ENCODE results near the gene TEX22. TPM values are rescaled to one million over a fixed set of nuclear protein-coding genes. Genes with fewer than 3 reads are reported as not detected.

The TEX22 gene
- total and polyA plus RNA-seq, 4 donors, result 0.18 to 2.1 (median 0.77) TPM

DNA sequence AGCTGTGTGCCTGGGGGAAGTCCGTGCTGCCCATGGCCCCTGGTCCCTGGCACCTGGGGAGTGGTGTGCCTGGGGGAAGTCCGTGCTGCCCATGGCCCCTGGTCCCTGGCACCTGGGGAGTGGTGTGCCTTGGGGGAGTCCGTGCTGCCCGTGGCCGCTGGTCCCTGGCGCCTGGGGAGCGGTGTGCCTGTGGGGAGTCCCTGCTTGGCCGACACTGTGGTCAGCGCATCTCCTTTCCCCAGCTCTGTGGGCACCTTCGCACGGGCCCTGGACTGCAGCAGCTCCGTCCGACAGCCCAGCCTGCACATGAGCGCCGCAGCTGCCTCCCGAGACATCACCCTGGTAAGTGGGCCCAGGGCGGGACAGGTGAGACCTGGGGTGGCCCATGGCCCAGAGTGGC lies 61.8 kb downstream of the TEX22 start:
- Histone ChIP-seq H3K4me1 (ENCODE audit: control insufficient read depth in 1 of 2, insufficient read depth in 2 of 2, low read length in 2 of 2) (no peaks in the 10 kb centered on the region), H3K27ac (ENCODE audit: low read depth in 1 of 2, low read length in 2 of 2) (no peak overlapping the region), H3K27me3 (ENCODE audit: control insufficient read depth in 1 of 2, insufficient read depth in 2 of 2, low read length in 1 of 2) (no peaks in the 10 kb centered on the region), H3K9me3 (ENCODE audit: control insufficient read depth, low read length) (no peaks in the 10 kb centered on the region), H3K4me3 (ENCODE audit: low read length in 2 of 2) (no peak overlapping the region), H3K36me3 (ENCODE audit: control insufficient read depth in 1 of 2, insufficient read depth in 2 of 2, low read length in 1 of 2) (peaks cover 0 to 5% of the 10 kb centered on the region in 2 donors)
- intact Hi-C loops (cut with DNase I), result no loop called here
- ATAC-seq (ENCODE audit: low FRiP score) (no peak), DNase-seq (no peak)
- WGBS, 2 donors, result 93% methylated on average over 17 of the region's 17 CpGs

DNA sequence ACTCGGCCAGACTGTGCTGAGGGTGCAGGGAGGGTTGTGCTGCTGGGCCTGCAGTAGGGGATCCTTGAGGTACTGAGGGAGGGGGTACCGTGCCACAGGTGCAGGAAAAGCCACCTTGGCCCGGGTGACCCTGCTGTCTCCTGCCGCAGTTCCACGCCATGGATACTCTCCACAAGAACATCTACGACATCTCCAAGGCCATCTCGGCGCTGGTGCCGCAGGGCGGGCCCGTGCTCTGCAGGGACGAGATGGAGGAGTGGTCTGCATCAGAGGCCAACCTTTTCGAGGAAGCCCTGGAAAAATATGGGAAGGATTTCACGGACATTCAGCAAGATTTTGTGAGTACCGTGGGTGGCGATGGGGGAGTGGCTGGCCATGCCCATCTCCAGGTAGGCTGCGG lies 62.3 kb downstream of the TEX22 start:
- ATAC-seq (ENCODE audit: low FRiP score), result no peak
- intact Hi-C loops (cut with DNase I), result no loop called here
- Histone ChIP-seq H3K27ac (ENCODE audit: low read depth in 1 of 2, low read length in 2 of 2) (no peak overlapping the region), H3K36me3 (ENCODE audit: control insufficient read depth in 1 of 2, insufficient read depth in 2 of 2, low read length in 1 of 2) (peaks cover 0 to 5% of the 10 kb centered on the region in 2 donors), H3K9me3 (ENCODE audit: control insufficient read depth, low read length) (no peaks in the 10 kb centered on the region), H3K4me3 (ENCODE audit: low read length in 2 of 2) (no peak overlapping the region), H3K4me1 (ENCODE audit: control insufficient read depth in 1 of 2, insufficient read depth in 2 of 2, low read length in 2 of 2) (no peaks in the 10 kb centered on the region), H3K27me3 (ENCODE audit: control insufficient read depth in 1 of 2, insufficient read depth in 2 of 2, low read length in 1 of 2) (no peaks in the 10 kb centered on the region)
- DNase-seq, result no peak
- WGBS, 2 donors, result 91% methylated on average over 17 of the region's 17 CpGs

DNA sequence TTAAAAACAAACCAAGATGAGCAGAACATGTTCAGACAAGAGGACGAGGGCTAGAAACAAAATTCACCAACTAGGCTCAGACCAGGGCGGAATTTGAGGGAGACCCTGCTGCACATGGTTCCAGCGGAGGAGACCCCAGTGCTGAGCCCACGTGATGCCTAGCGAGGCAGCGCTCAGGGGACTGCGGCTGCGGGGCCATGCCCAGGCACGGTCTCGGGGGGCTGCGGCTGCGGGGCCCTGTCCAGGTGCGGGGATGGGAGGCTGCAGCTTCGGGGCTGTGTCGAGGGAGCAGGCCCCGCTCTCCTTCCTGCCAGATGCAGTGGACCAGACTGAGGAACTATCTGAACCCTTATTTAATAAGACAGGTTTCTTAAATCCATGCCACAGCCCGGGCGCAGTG lies 63.6 kb downstream of the TEX22 start:
- 95 to 96% methylated on average over 17 to 18 of the region's 18 CpGs for WGBS, 2 donors
- intact Hi-C loops (cut with DNase I), result no loop called here
- DNase-seq (no peak), ATAC-seq (ENCODE audit: low FRiP score) (no peak)
- Histone ChIP-seq H3K27me3 (ENCODE audit: control insufficient read depth in 1 of 2, insufficient read depth in 2 of 2, low read length in 1 of 2) (no peaks in the 10 kb centered on the region), H3K4me1 (ENCODE audit: control insufficient read depth in 1 of 2, insufficient read depth in 2 of 2, low read length in 2 of 2) (no peaks in the 10 kb centered on the region), H3K9me3 (ENCODE audit: control insufficient read depth, low read length) (no peaks in the 10 kb centered on the region), H3K4me3 (ENCODE audit: low read length in 2 of 2) (no peak overlapping the region), H3K36me3 (ENCODE audit: control insufficient read depth in 1 of 2, insufficient read depth in 2 of 2, low read length in 1 of 2) (peaks cover 0 to 5% of the 10 kb centered on the region in 2 donors), H3K27ac (ENCODE audit: low read depth in 1 of 2, low read length in 2 of 2) (no peak overlapping the region)

Other genes starting within 250 kb of the TEX22 start
- 10 to 100 TPM; 15.0 to 32.1 TPM for gene JAG2, start 229.8 kb upstream of the TEX22 start, total RNA-seq
- 1 to 10 TPM in 1 of 2 donors, under 1 TPM in 1; 0.13 to 1.1 TPM for gene JAG2, start 229.8 kb upstream of the TEX22 start, polyA plus RNA-seq
- gene NUDT14, start 217.2 kb upstream of the TEX22 start, total RNA-seq, result 10 to 100 TPM; 13.3 to 29.9 TPM
- 10 to 100 TPM in 1 of 2 donors, 1 to 10 TPM in 1; 6.1 to 10.0 TPM for gene NUDT14, start 217.2 kb upstream of the TEX22 start, polyA plus RNA-seq
- 10 to 100 TPM; 39.1 to 40.4 TPM for gene BTBD6, start 150.0 kb upstream of the TEX22 start, total RNA-seq
- gene BTBD6, start 150.0 kb upstream of the TEX22 start, polyA plus RNA-seq, result 10 to 100 TPM; 45.2 to 99.4 TPM
- 10 to 100 TPM; 25.2 to 44.3 TPM for gene BRF1, start 97.5 kb upstream of the TEX22 start, total RNA-seq
- gene BRF1, start 97.5 kb upstream of the TEX22 start, polyA plus RNA-seq, result 10 to 100 TPM in 1 of 2 donors, 1 to 10 TPM in 1; 7.1 to 34.1 TPM
- gene PACS2, start 83.8 kb upstream of the TEX22 start, total RNA-seq, result 10 to 100 TPM; 71.3 to 98.5 TPM
- 100 to 1,000 TPM in 1 of 2 donors, 10 to 100 TPM in 1; 17.2 to 140 TPM for gene PACS2, start 83.8 kb upstream of the TEX22 start, polyA plus RNA-seq
- 100 to 1,000 TPM in 1 of 2 donors, 10 to 100 TPM in 1; 71.5 to 111 TPM for gene MTA1, start 21.3 kb downstream of the TEX22 start, total RNA-seq
- gene MTA1, start 21.3 kb downstream of the TEX22 start, polyA plus RNA-seq, result 10 to 100 TPM; 16.9 to 85.4 TPM
- gene CRIP2, start 76.3 kb downstream of the TEX22 start, total RNA-seq, result 100 to 1,000 TPM; 267 to 352 TPM
- gene CRIP2, start 76.3 kb downstream of the TEX22 start, polyA plus RNA-seq, result 100 to 1,000 TPM; 432 to 698 TPM
- gene CRIP1, start 88.3 kb downstream of the TEX22 start, total RNA-seq, result 100 to 1,000 TPM; 229 to 236 TPM
- 1,000 to 10,000 TPM in 1 of 2 donors, 100 to 1,000 TPM in 1; 740 to 1,123 TPM for gene CRIP1, start 88.3 kb downstream of the TEX22 start, polyA plus RNA-seq
- gene TEDC1, start 92.7 kb downstream of the TEX22 start, total RNA-seq, result 10 to 100 TPM in 1 of 2 donors, 1 to 10 TPM in 1; 8.6 to 30.5 TPM
- gene TEDC1, start 92.7 kb downstream of the TEX22 start, polyA plus RNA-seq, result 10 to 100 TPM in 1 of 2 donors, 1 to 10 TPM in 1; 9.6 to 33.8 TPM
- gene TMEM121, start 128.0 kb downstream of the TEX22 start, total RNA-seq, result 1 to 10 TPM; 1.9 to 7.5 TPM
- 1 to 10 TPM in 1 of 2 donors, under 1 TPM in 1; 0.75 to 4.2 TPM for gene TMEM121, start 128.0 kb downstream of the TEX22 start, polyA plus RNA-seq